Stimulated activated CD4-positive, alpha-beta T cell treated with anti-CD3 and anti-CD28 coated beads, TNF-alpha, amount 100 ng/mL, for 24 hours (primary cell): ENCODE measurements around the gene TBC1D8.

Source experiments
- DNase-seq, 3 experiments: peaks; one replicate each; pipeline ENCODE4 v3.0.0-alpha.2; 2020; ENCODE audit warnings: low read depth in 3 of 3

The TBC1D8 gene

GRCh38 chr2:100976645-100977391, 174.4 kb downstream of the TBC1D8 start:
- no peak for DNase-seq

GRCh38 chr2:100976061-100976460, 175.1 kb downstream of the TBC1D8 start:
- DNase-seq, result no peak

DNA sequence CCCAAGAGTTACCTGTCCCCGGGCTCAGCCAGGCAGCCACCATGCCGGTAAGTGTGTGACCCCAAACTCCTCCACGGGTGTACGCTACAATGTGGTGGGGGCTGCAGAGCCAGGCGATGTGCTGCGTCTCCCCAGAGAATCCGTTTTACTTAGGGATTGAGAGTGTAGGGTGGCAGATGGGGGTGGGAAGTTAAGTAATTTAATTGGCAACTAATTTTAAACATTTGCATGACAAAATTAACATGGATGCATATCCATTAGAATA, 175.7 kb downstream of the TBC1D8 start:
- no peak for DNase-seq

DNA sequence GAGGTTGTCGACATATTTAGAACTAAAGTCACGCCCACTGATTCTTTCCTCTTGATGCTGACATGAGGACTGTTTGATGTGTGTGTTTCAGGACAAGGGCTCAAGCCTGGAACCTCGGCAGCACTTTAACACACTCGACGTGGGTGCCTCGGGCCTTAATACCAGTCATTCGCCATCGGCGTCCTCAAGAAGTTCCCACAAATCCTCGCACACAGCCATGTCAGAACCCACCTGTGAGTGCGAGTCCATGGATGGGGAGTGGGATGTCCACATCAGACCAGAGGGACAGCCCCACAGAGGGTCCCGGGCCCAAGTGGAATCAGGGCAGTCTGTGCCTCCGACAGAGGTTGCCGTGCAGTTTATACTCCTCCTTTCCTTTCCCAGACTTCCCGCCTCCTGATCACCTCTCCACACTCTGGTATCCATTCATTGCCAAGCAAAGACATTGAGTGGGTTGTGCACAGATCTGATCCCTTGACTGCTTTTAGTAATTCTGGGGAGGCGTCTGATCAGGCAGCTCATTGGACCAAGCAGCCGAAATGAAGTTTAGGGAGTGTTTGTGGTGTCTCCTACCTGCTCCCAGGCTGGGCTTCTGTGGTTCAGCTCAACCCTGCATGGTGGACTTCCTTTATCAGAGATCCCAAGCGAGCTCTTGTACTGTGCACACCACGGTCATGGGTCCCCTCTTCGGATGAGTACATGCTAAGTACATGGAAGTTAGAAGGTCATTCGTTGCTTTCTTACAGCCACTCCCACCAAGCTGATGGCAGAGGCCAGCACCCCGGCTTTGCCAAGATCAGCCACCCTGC, 176.3 kb downstream of the TBC1D8 start:
- DNase-seq, result no peak

GRCh38 chr2:100972452-100972851, 178.7 kb downstream of the TBC1D8 start:
- DNase-seq, result no peak

DNA sequence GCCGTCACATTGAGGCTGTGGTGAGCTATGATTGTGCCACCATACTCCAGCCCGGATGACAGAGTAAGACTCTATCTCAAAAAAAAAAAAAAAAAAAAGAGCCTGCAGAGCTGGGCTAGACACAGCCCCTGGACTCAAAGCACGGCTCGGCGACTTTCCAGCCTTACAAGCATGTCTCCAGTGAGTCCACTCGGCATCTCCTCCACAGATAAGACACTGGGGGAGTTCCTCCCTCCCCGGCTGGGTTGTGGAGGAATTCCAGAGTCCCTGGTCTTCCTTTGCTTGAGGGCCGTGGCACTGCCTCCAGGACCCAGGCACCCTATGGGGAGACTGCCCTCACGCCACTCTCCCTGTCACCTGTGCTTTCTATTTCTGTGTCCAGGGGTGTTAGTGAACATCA, 180.0 kb downstream of the TBC1D8 start:
- DNase-seq, result no peak

- no peak for DNase-seq
Observed at GRCh38 chr2:100969998-100970397, 181.2 kb downstream of the TBC1D8 start.

- DNase-seq, result no peak
Observed at GRCh38 chr2:100968146-100969145, 182.7 kb downstream of the TBC1D8 start.

GRCh38 chr2:100967716-100968115, 183.5 kb downstream of the TBC1D8 start:
- DNase-seq, result no peak

- DNase-seq, result no peak
Observed at GRCh38 chr2:100965596-100965995, 185.6 kb downstream of the TBC1D8 start.

DNA sequence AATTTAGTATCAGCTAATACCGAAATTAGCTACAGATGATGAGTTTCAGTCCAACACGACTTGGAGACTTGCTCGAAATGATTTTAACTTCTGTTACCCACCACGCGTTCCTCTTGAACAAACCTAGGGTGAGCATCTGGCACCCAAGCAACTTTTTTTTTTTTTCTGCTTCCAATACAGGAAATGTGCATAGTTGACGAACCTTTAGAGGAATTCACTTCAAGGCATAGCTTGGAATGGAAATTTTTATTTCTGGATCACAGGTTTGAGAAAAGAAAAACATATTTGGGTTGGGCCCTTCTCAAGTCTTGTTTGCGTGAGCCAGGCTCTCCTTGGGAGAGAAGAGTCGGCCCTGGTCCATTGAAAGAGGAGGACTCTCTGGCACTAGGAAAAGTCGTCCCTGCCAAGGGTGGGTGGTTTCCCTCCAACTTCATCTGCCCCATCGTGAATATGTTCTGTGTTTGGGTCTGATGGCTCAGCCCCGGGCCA, 186.5 kb downstream of the TBC1D8 start:
- no peak for DNase-seq

DNA sequence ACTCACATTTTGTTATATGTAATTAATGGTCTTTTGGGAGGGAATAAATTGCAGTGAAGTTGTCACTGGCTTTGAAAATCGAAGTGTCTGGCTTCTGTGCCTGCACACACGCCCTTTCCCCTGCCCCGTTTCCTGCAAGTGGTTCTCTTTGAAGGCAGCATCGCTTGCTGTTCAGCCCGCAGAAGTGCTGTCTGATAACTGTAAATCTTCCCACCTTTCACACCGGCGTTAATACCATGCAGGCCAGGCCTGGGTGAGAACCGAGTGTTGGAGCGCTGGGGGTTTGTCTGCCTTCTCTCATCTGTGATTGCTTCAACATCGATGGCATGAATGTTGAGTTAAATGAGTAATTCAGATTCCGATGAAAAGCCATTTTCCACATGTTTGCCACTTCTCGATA, 187.0 kb downstream of the TBC1D8 start:
- DNase-seq, result no peak

- DNase-seq, result no peak
Observed at GRCh38 chr2:100963026-100963375, 188.2 kb downstream of the TBC1D8 start.

GRCh38 chr2:100962366-100963025, 188.7 kb downstream of the TBC1D8 start:
- DNase-seq, result no peak

- DNase-seq, result no peak
Observed at GRCh38 chr2:100960688-100961087, 190.5 kb downstream of the TBC1D8 start.

- DNase-seq, result no peak
Observed at GRCh38 chr2:100959225-100959880, 191.8 kb downstream of the TBC1D8 start.

- no peak for DNase-seq
Observed at GRCh38 chr2:100957996-100958653, 193.1 kb downstream of the TBC1D8 start.
